Thyroid gland (tissue), 4 donors: Measurements from ENCODE around the gene KIRREL3. TPM values are rescaled to one million over a fixed set of nuclear protein-coding genes. Genes with fewer than 3 reads are reported as not detected.

Source experiments
- DNase-seq, 2 donors: peaks; one replicate each; pipeline ENCODE4 v3.0.0-alpha.2; 2019
- H3K27ac ChIP-seq, 3 donors: fragments of 200-600 bp; sonication (generic); 1 replicate in 2 of 3; 2 replicates in 1 of 3; pipeline ENCODE4 v1.5.1; 2016 to 2019; ENCODE audit warnings: mild to moderate bottlenecking in 1 of 3, moderate library complexity in 1 of 3
- H3K27me3 ChIP-seq: fragments of 200-600 bp; sonication (generic); one replicate; pipeline ENCODE4 v1.5.1; 2019
- H3K36me3 ChIP-seq, 2 donors: fragments of 200-600 bp; sonication (generic); one replicate each; pipeline ENCODE4 v1.5.1; 2016 to 2019
- H3K4me1 ChIP-seq, 2 donors: fragments of 200-600 bp; sonication (generic); one replicate each; pipeline ENCODE4 v1.5.1; 2017 to 2019
- H3K4me3 ChIP-seq, 3 donors: fragments of 200-600 bp; sonication (generic); replicated peaks in 1 of 3; 1 replicate in 2 of 3; 2 replicates in 1 of 3; pipeline ENCODE4 v1.5.1; 2016; ENCODE audit warnings: mild to moderate bottlenecking in 1 of 3
- H3K9me3 ChIP-seq: fragments of 200-600 bp; sonication (generic); one replicate; pipeline ENCODE4 v1.5.1; 2017
- CTCF ChIP-seq, 6 experiments: fragments of 200-600 bp in 3 of 6; fragments of 450-650 bp in 3 of 6; sonication (generic) in 3 of 6; IDR thresholded peaks; one replicate each; pipeline ENCODE4 v1.5.1; 2016 to 2019; ENCODE audit warnings: antibody characterized with exemption in 6 of 6, mild to moderate bottlenecking in 2 of 6, inconsistent platforms in 1 of 6, moderate library complexity in 1 of 6
- POLR2A ChIP-seq, 2 donors: fragments of 450-650 bp; IDR thresholded peaks; one replicate each; pipeline ENCODE4 v1.6.1; 2017; ENCODE audit warnings: antibody characterized with exemption in 2 of 2, mild to moderate bottlenecking in 2 of 2, moderate library complexity in 1 of 2
- WGBS, 2 donors: methylation state at CpG; one replicate each; pipeline ENCODE4 v1.1.5; 2017; 5-methylcytosine and 5-hydroxymethylcytosine counted together
- intact Hi-C: fragments of 100-400 bp; cut with DNase I; formaldehyde crosslinking; loops from one replicate; pipeline ENCODE4 v1.15.1; 2023
- total RNA-seq, 4 donors: library from RNA; depleted of rRNA; stranded (reverse); fragments of >200 nt; gene quantifications; one replicate each; pipeline ENCODE4 v1.2.3, GENCODE V29; 2016

The KIRREL3 gene
- total RNA-seq, 4 donors from 2014 or later = 0.78 TPM; not detected in 3

GRCh38 chr11:126542334-126543015, 458.1 kb downstream of the KIRREL3 start:
- Histone ChIP-seq H3K27ac (no peak overlapping the region), H3K4me3 (no peak overlapping the region), H3K4me1 (no peaks in the 10 kb centered on the region), H3K9me3 (no peaks in the 10 kb centered on the region), H3K27me3 (no peaks in the 10 kb centered on the region), H3K36me3 (no peaks in the 10 kb centered on the region)
- WGBS, 2 donors = 76 to 80% methylated on average over 4 of the region's 4 CpGs
- no peak for TF ChIP-seq POLR2A (IDR thresholded peaks at IDR 0.05)
- TF ChIP-seq CTCF (IDR thresholded peaks at IDR 0.05) = no peak
- intact Hi-C loops = no loop called here
- no peak for DNase-seq

- H3K27ac ChIP-seq = no peak overlapping the region
- intact Hi-C loops = no loop called here
- H3K4me1 ChIP-seq = no peaks in the 10 kb centered on the region
- no peaks in the 10 kb centered on the region for H3K27me3 ChIP-seq
- TF ChIP-seq CTCF (IDR thresholded peaks at IDR 0.05) (no peak), POLR2A (IDR thresholded peaks at IDR 0.05) (no peak)
- H3K4me3 ChIP-seq = no peak overlapping the region
- DNase-seq = no peak
- no peaks in the 10 kb centered on the region for H3K36me3 ChIP-seq
- no peaks in the 10 kb centered on the region for H3K9me3 ChIP-seq
- 48 to 51% methylated on average over 4 of the region's 4 CpGs for WGBS, 2 donors
Measured at GRCh38 chr11:126538071-126538470, 462.5 kb downstream of the KIRREL3 start.

GRCh38 chr11:126537492-126537891, 463.1 kb downstream of the KIRREL3 start:
- Histone ChIP-seq H3K9me3 (no peaks in the 10 kb centered on the region), H3K4me3 (no peak overlapping the region), H3K27me3 (no peaks in the 10 kb centered on the region), H3K4me1 (no peaks in the 10 kb centered on the region), H3K36me3 (no peaks in the 10 kb centered on the region), H3K27ac (no peak overlapping the region)
- TF ChIP-seq CTCF (IDR thresholded peaks at IDR 0.05) (no peak), POLR2A (IDR thresholded peaks at IDR 0.05) (no peak)
- no peak for DNase-seq
- intact Hi-C loops = no loop called here
- 81 to 96% methylated on average over 4 of the region's 4 CpGs for WGBS, 2 donors

GRCh38 chr11:126534141-126534805, 466.3 kb downstream of the KIRREL3 start:
- Histone ChIP-seq H3K4me3 (no peak overlapping the region), H3K27ac (no peak overlapping the region), H3K9me3 (no peaks in the 10 kb centered on the region), H3K4me1 (no peaks in the 10 kb centered on the region), H3K36me3 (no peaks in the 10 kb centered on the region), H3K27me3 (no peaks in the 10 kb centered on the region)
- intact Hi-C loops = no loop called here
- 74 to 81% methylated on average over 12 to 15 of the region's 17 CpGs for WGBS, 2 donors
- no peak for DNase-seq
- TF ChIP-seq POLR2A (IDR thresholded peaks at IDR 0.05) = no peak
- TF ChIP-seq CTCF (IDR thresholded peaks at IDR 0.05) = no peak

GRCh38 chr11:126533560-126533959, 467.0 kb downstream of the KIRREL3 start:
- intact Hi-C loops = no loop called here
- TF ChIP-seq CTCF (IDR thresholded peaks at IDR 0.05) (no peak), POLR2A (IDR thresholded peaks at IDR 0.05) (no peak)
- H3K27me3 ChIP-seq = no peaks in the 10 kb centered on the region
- H3K4me1 ChIP-seq = no peaks in the 10 kb centered on the region
- H3K27ac ChIP-seq = no peak overlapping the region
- no peak overlapping the region for H3K4me3 ChIP-seq
- WGBS, 2 donors = 94 to 98% methylated on average over 6 of the region's 6 CpGs
- DNase-seq = no peak
- H3K9me3 ChIP-seq = no peaks in the 10 kb centered on the region
- H3K36me3 ChIP-seq = no peaks in the 10 kb centered on the region
